Testis (tissue), 2 donors: ENCODE measurements around the gene UBALD1.

Source experiments
- CTCF ChIP-seq, 3 experiments: fragments of 450-650 bp in 2 of 3; fragments of 200-600 bp in 1 of 3; sonication (generic) in 1 of 3; IDR thresholded peaks; one replicate each; pipeline ENCODE4 v1.5.1; 2016 to 2019; ENCODE audit warnings: antibody characterized with exemption in 3 of 3, mild to moderate bottlenecking in 2 of 3, moderate library complexity in 1 of 3
- POLR2A ChIP-seq: fragments of 450-650 bp; IDR thresholded peaks from one replicate; pipeline ENCODE4 v1.6.1; 2017; ENCODE audit warnings: antibody characterized with exemption, mild to moderate bottlenecking, moderate library complexity

- no peak for TF ChIP-seq POLR2A
- no peak for TF ChIP-seq CTCF (IDR thresholded peaks at IDR 0.05)
Measured at GRCh38 chr16:4603624-4604170, 11.0 kb downstream of the UBALD1 start.
